ENCODE results near the gene CCBE1. TPM values are rescaled to one million over a fixed set of nuclear protein-coding genes. Genes with fewer than 3 reads are reported as not detected.

Gene CCBE1
- total and polyA plus RNA-seq, 2 of the 4 experiments (the other 2 are of a cell fraction): 64.8 to 148 TPM

DNA sequence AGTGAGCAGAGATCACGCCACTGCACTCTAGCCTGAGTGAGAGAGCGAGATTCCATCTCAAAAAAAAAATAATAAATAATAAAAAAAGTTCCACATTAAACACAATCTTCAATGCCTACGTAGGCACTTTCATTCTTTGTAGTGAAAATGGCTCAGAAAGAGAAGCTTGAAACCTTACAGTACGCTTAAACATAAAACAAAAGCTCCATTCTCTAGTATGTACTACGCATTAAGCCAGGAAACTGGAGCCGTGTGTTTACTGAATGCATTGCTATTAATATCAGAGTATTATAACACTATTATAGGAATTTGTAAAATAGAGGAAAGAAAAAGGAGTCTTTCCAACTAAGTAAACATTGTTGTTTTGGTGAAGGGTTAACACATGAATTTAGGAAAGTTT is 296.8 kb downstream of the CCBE1 start:
- WGBS, 2 experiments (ENCODE audit: extremely low coverage in 2 of 2, insufficient read length in 1 of 2): no CpG with 5 or more reads among the region's 6 CpGs

More for the DNA sequence above, 296.8 kb downstream of the CCBE1 start:
- Histone ChIP-seq H3K79me1 (ENCODE audit: low read depth in 1 of 2, low read length in 2 of 2) (no peaks in the 10 kb centered on the region), H3K18ac (ENCODE audit: low read depth, low read length) (no peak overlapping the region), H4K20me1 (ENCODE audit: insufficient read depth, low read length) (no peaks in the 10 kb centered on the region), H3K9me1 (ENCODE audit: insufficient read depth, low read length) (no peaks in the 10 kb centered on the region), H3K4me2 (ENCODE audit: low read depth, low read length) (no peak overlapping the region), H3K4ac (ENCODE audit: low read depth, low read length) (no peak overlapping the region), H3K27ac (ENCODE audit: insufficient read depth, low read length) (no peak overlapping the region), H2AFZ (replicated peaks; ENCODE audit: low read length, poor library complexity) (no peak overlapping the region), H3K4me3 (ENCODE audit: insufficient read depth, low read depth, low read length) (no peak overlapping the region), H2BK20ac (ENCODE audit: low read depth, low read length) (no peak overlapping the region), H3K56ac (ENCODE audit: extremely low read depth, insufficient read depth, low read length) (no peak overlapping the region), H3K23ac (ENCODE audit: low read depth, low read length) (no peak overlapping the region), H4K8ac (ENCODE audit: low read depth in 2 of 2, low read length in 2 of 2) (no peak overlapping the region), H3K27me3 (ENCODE audit: control insufficient read depth, insufficient read depth, low read length) (peaks cover 2% of the 10 kb centered on the region; the same call in 1 of the 2 replicates), H3K4me1 (ENCODE audit: control insufficient read depth, insufficient read depth, low read length) (no peaks in the 10 kb centered on the region), H2BK120ac (ENCODE audit: low read depth, low read length) (no peak overlapping the region), H3K36me3 (ENCODE audit: control insufficient read depth, insufficient read depth, low read length) (no peaks in the 10 kb centered on the region), H2AK5ac (ENCODE audit: low read depth, low read length) (no peak overlapping the region), H2AK9ac (replicated peaks; ENCODE audit: low read depth, low read length, poor library complexity) (no peak overlapping the region), H2BK15ac (ENCODE audit: low read depth, low read length) (no peak overlapping the region), H3K9ac (ENCODE audit: low read depth, low read length) (no peak overlapping the region), H3K9me3 (ENCODE audit: control insufficient read depth, insufficient read depth, low read length) (no peaks in the 10 kb centered on the region), H2BK5ac (ENCODE audit: low read depth, low read length, poor library complexity, severe bottlenecking) (no peak overlapping the region), H4K5ac (ENCODE audit: low read depth, low read length) (no peak overlapping the region), H3K14ac (replicated peaks; ENCODE audit: low read depth, low read length) (no peak overlapping the region), H4K91ac (ENCODE audit: insufficient read depth, low read depth, low read length) (no peak overlapping the region)
- CTCF ChIA-PET: interaction anchor here (3.4 kb wide), 1 partner anchor 151 kb away, joined by 40 read pairs; no protein-coding TSS in a partner anchor
- intact Hi-C loops (cut with micrococcal nuclease) (loop anchor here (5.0 kb wide), 1 partner anchor 318 kb away; no protein-coding TSS in a partner anchor), dilution Hi-C loops (cut with HindIII; ENCODE audit: low sequenced_read_pairs, unreplicated experiment) (no loop called here), in situ Hi-C loops (cut with MboI; ENCODE audit: low sequenced_read_pairs) (no loop called here)
- POLR2A ChIA-PET (ENCODE audit: unreplicated experiment): no interaction called here
- TF ChIP-seq RFX5 (IDR thresholded peaks at IDR 0.05; ENCODE audit: low read depth, low read length) (no peak), MXI1 (IDR thresholded peaks at IDR 0.05; ENCODE audit: borderline replicate concordance, low read depth, low read length) (no peak), CHD1 (IDR thresholded peaks at IDR 0.05; ENCODE audit: low read depth, low read length) (no peak), ELK1 (IDR thresholded peaks at IDR 0.05; ENCODE audit: borderline replicate concordance, low read depth, low read length) (no peak)
- TF ChIP-seq, protein P1, sequence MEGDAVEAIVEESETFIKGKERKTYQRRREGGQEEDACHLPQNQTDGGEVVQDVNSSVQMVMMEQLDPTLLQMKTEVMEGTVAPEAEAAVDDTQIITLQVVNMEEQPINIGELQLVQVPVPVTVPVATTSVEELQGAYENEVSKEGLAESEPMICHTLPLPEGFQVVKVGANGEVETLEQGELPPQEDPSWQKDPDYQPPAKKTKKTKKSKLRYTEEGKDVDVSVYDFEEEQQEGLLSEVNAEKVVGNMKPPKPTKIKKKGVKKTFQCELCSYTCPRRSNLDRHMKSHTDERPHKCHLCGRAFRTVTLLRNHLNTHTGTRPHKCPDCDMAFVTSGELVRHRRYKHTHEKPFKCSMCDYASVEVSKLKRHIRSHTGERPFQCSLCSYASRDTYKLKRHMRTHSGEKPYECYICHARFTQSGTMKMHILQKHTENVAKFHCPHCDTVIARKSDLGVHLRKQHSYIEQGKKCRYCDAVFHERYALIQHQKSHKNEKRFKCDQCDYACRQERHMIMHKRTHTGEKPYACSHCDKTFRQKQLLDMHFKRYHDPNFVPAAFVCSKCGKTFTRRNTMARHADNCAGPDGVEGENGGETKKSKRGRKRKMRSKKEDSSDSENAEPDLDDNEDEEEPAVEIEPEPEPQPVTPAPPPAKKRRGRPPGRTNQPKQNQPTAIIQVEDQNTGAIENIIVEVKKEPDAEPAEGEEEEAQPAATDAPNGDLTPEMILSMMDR (conservative IDR thresholded peaks at IDR 0.05; ENCODE audit: low read depth, low read length): no peak
- no peak for DNase-seq
- BruUV-seq (replicated peaks): no TSS peak
- ATAC-seq (ENCODE audit: low read depth): no peak

All from IMR-90 (cell line).